B cell (primary cell): Measurements from ENCODE around the gene PRRT4. TPM values are rescaled to one million over a fixed set of nuclear protein-coding genes. Genes with fewer than 3 reads are reported as not detected.

Experiments
- ATAC-seq: fragments of 200-7000 bp; cut with Tn5 transposase; one replicate; pipeline ENCODE4 v1.10.0; 2021; ENCODE audit warnings: low read depth, mild to moderate bottlenecking, moderate number of reproducible peaks, moderate library complexity
- CTCF ChIA-PET: fragments of 350-600 bp; sonication (Branson Sonifier 250); formaldehyde crosslinking; loops from one replicate; lab custom pipeline; 2021; ENCODE audit warnings: antibody characterized with exemption, inconsistent platforms; lab: Charles Lee
- POLR2A ChIA-PET: fragments of 350-600 bp; sonication (Branson Sonifier 250); formaldehyde crosslinking; loops from one replicate; lab custom pipeline; 2021; ENCODE audit warnings: antibody characterized with exemption; lab: Charles Lee
- DNase-seq: peaks from one replicate; pipeline ENCODE4 v3.0.0; 2013
- H2AFZ ChIP-seq: 2 replicates; pipeline ENCODE4 v1.6.1; 2012; ENCODE audit warnings: mild to moderate bottlenecking, low read depth, low read length; ENCODE audit not compliant: insufficient read depth, poor library complexity, severe bottlenecking
- H3K27ac ChIP-seq, 2 donors: 1 replicate in 1 of 2; 2 replicates in 1 of 2; pipeline ENCODE4 v1.5.1; 2012 to 2013; ENCODE audit warnings: low read length in 2 of 2, mild to moderate bottlenecking in 2 of 2, moderate library complexity in 1 of 2
- H3K27me3 ChIP-seq, 4 experiments: fragments of 200-600 bp in 1 of 4; sonication (generic) in 1 of 4; replicated peaks in 1 of 4; 1 replicate in 2 of 4; 2 replicates in 2 of 4; pipeline versions ENCODE4 v1.6.1 to v1.7.0; 2013 to 2016; ENCODE audit warnings: low read length in 3 of 4, mild to moderate bottlenecking in 2 of 4, mixed read lengths in 1 of 4, moderate library complexity in 1 of 4; ENCODE audit not compliant: insufficient read depth in 4 of 4, control insufficient read depth in 3 of 4; ENCODE audit errors: control extremely low read depth in 1 of 4
- H3K36me3 ChIP-seq, 2 experiments: replicated peaks in 1 of 2; 1 replicate in 1 of 2; 2 replicates in 1 of 2; pipeline versions ENCODE4 v1.6.1 to v1.7.1; 2013; ENCODE audit warnings: low read length in 1 of 2; ENCODE audit not compliant: insufficient read depth in 2 of 2, control insufficient read depth in 1 of 2; ENCODE audit errors: control extremely low read depth in 1 of 2, extremely low read depth in 1 of 2
- H3K4me1 ChIP-seq, 2 donors: fragments of 200-600 bp in 1 of 2; sonication (generic) in 1 of 2; 1 replicate in 1 of 2; 2 replicates in 1 of 2; pipeline versions ENCODE4 v1.5.1 to v1.6.1; 2013 to 2017; ENCODE audit warnings: low read length in 2 of 2; ENCODE audit not compliant: control insufficient read depth in 2 of 2, insufficient read depth in 2 of 2
- H3K4me2 ChIP-seq: replicated peaks from 2 replicates; pipeline ENCODE3; 2012; ENCODE audit warnings: mild to moderate bottlenecking, low read depth, low read length; ENCODE audit not compliant: poor library complexity, severe bottlenecking
- H3K4me3 ChIP-seq, 5 experiments: fragments of 200-600 bp in 1 of 5; sonication (generic) in 1 of 5; 1 replicate in 3 of 5; 2 replicates in 2 of 5; pipeline versions ENCODE4 v1.5.1 to v1.7.0; 2011 to 2016; ENCODE audit warnings: low read length in 4 of 5, mild to moderate bottlenecking in 4 of 5, low read depth in 2 of 5, control low read depth in 1 of 5, moderate library complexity in 1 of 5; ENCODE audit not compliant: insufficient read depth in 1 of 5; ENCODE audit errors: control extremely low read depth in 1 of 5, extremely low read depth in 1 of 5
- H3K79me2 ChIP-seq: fragments of 200-600 bp; sonication (generic); one replicate; pipeline ENCODE4 v1.6.0; 2016; ENCODE audit warnings: low read length; ENCODE audit not compliant: control insufficient read depth, insufficient read depth
- H3K9ac ChIP-seq: fragments of 200-600 bp; sonication (generic); 2 replicates; pipeline ENCODE4 v1.6.1; 2017; ENCODE audit warnings: mild to moderate bottlenecking, low read length, moderate library complexity
- H3K9me3 ChIP-seq, 3 donors: one replicate each; pipeline versions ENCODE4 v1.6.1 to v1.7.1; 2013; ENCODE audit warnings: low read length in 2 of 3; ENCODE audit not compliant: control insufficient read depth in 2 of 3, insufficient read depth in 1 of 3; ENCODE audit errors: control extremely low read depth in 1 of 3
- H4K20me1 ChIP-seq: 2 replicates; pipeline ENCODE4 v1.6.0; 2012; ENCODE audit warnings: mild to moderate bottlenecking, low read length; ENCODE audit not compliant: insufficient read depth, control insufficient read depth, poor library complexity, severe bottlenecking
- H3K27ac Mint-ChIP-seq: one replicate; pipeline ENCODE4 v1.8.0; 2021; ENCODE audit warnings: mixed read lengths
- H3K27me3 Mint-ChIP-seq: one replicate; pipeline ENCODE4 v1.8.0; 2021; ENCODE audit warnings: mixed read lengths
- H3K4me1 Mint-ChIP-seq: one replicate; pipeline ENCODE4 v1.8.0; 2021; ENCODE audit warnings: mixed read lengths
- H3K4me3 Mint-ChIP-seq: one replicate; pipeline ENCODE4 v1.8.0; 2021; ENCODE audit warnings: mixed read lengths
- H3K9me3 Mint-ChIP-seq: one replicate; pipeline ENCODE4 v1.8.0; 2022; ENCODE audit warnings: mixed read lengths; ENCODE audit not compliant: insufficient read depth
- CTCF ChIP-seq: fragments of 200-600 bp; IDR thresholded peaks from one replicate; pipeline ENCODE4 v1.8.0; 2022; ENCODE audit warnings: antibody characterized with exemption, mild to moderate bottlenecking
- EZH2 ChIP-seq: IDR thresholded peaks from 2 replicates; pipeline ENCODE4 v1.6.1; 2012; ENCODE audit warnings: borderline replicate concordance, low read depth, mild to moderate bottlenecking, moderate library complexity, low read length; ENCODE audit not compliant: insufficient read depth, poor library complexity, severe bottlenecking
- WGBS: methylation state at CpG from one replicate; pipeline ENCODE4 v1.1.5; 2013; ENCODE audit warnings: missing lambda C conversion rate; ENCODE audit not compliant: insufficient coverage; 5-methylcytosine and 5-hydroxymethylcytosine counted together
- intact Hi-C: fragments of 100-400 bp; cut with micrococcal nuclease; formaldehyde crosslinking; loops from one replicate; pipeline ENCODE4 v1.10.0; 2022
- polyA plus RNA-seq: library from polyadenylated mRNA; depleted of rRNA; stranded (reverse); fragments of >200 nt; gene quantifications from 2 replicates; pipeline ENCODE4 v1.2.3, GENCODE V29; 2012
- total RNA-seq, 2 donors: library from RNA; stranded (reverse); fragments of 120-200 nt in 1 of 2; gene quantifications; 1 replicate in 1 of 2; 2 replicates in 1 of 2; pipeline versions ENCODE4 v1.2.3 to v1.2.4, GENCODE V29; 2013 to 2022

PRRT4 gene
- total and polyA plus RNA-seq, 2 donors (not counting 1 experiment from before 2014, with no cell fraction given), result 0.04 to 0.20 TPM

- Histone ChIP-seq H3K9ac (no peak overlapping the region), H3K27me3 (no peaks in the 10 kb centered on the region), H4K20me1 (no peaks in the 10 kb centered on the region), H3K9me3 (no peaks in the 10 kb centered on the region), H3K4me1 (no peaks in the 10 kb centered on the region), H3K27ac (no peak overlapping the region), H3K79me2 (no peaks in the 10 kb centered on the region), H3K36me3 (peaks cover 15 to 68% of the 10 kb centered on the region in 2 experiments), H2AFZ (no peak overlapping the region), H3K4me3 (no peak overlapping the region), H3K4me2 (no peak overlapping the region)
- no peak for DNase-seq
- H3K4me1 Mint-ChIP-seq, result no peaks in the 10 kb centered on the region
- H3K27me3 Mint-ChIP-seq, result no peaks in the 10 kb centered on the region
- intact Hi-C loops, result no loop called here
- ChIA-PET POLR2A (no interaction called here), CTCF (no interaction called here)
- no peaks in the 10 kb centered on the region for H3K9me3 Mint-ChIP-seq
- TF ChIP-seq CTCF (no peak), EZH2 (no peak)
- ATAC-seq, result no peak
- H3K4me3 Mint-ChIP-seq, result no peak overlapping the region
- 100% methylated on average over 1 of the region's 2 CpGs for WGBS
- no peak overlapping the region for H3K27ac Mint-ChIP-seq
These were observed 54.4 kb downstream of the PRRT4 start for GRCh38 chr7:128307061-128307460.

- Histone ChIP-seq H3K4me1 (no peaks in the 10 kb centered on the region), H3K9ac (no peak overlapping the region), H3K4me3 (no peak overlapping the region), H3K9me3 (no peaks in the 10 kb centered on the region), H3K4me2 (no peak overlapping the region), H3K27ac (no peak overlapping the region), H4K20me1 (no peaks in the 10 kb centered on the region), H3K36me3 (peaks cover 10 to 42% of the 10 kb centered on the region in 2 experiments), H3K27me3 (no peaks in the 10 kb centered on the region), H3K79me2 (no peaks in the 10 kb centered on the region), H2AFZ (no peak overlapping the region)
- ATAC-seq (no peak), DNase-seq (no peak)
- H3K4me3 Mint-ChIP-seq, result no peak overlapping the region
- TF ChIP-seq CTCF (no peak), EZH2 (no peak)
- CTCF ChIA-PET, result no interaction called here
- H3K27me3 Mint-ChIP-seq, result no peaks in the 10 kb centered on the region
- H3K9me3 Mint-ChIP-seq, result no peaks in the 10 kb centered on the region
- intact Hi-C loops, result no loop called here
- 100% methylated on average over 1 of the region's 1 CpG for WGBS
- no peak overlapping the region for H3K27ac Mint-ChIP-seq
- H3K4me1 Mint-ChIP-seq, result no peaks in the 10 kb centered on the region
- POLR2A ChIA-PET, result no interaction called here
These were observed 57.3 kb downstream of the PRRT4 start for GRCh38 chr7:128304212-128304611.
